ENCODE measurements around the gene RCAN2.

The RCAN2 gene

DNA sequence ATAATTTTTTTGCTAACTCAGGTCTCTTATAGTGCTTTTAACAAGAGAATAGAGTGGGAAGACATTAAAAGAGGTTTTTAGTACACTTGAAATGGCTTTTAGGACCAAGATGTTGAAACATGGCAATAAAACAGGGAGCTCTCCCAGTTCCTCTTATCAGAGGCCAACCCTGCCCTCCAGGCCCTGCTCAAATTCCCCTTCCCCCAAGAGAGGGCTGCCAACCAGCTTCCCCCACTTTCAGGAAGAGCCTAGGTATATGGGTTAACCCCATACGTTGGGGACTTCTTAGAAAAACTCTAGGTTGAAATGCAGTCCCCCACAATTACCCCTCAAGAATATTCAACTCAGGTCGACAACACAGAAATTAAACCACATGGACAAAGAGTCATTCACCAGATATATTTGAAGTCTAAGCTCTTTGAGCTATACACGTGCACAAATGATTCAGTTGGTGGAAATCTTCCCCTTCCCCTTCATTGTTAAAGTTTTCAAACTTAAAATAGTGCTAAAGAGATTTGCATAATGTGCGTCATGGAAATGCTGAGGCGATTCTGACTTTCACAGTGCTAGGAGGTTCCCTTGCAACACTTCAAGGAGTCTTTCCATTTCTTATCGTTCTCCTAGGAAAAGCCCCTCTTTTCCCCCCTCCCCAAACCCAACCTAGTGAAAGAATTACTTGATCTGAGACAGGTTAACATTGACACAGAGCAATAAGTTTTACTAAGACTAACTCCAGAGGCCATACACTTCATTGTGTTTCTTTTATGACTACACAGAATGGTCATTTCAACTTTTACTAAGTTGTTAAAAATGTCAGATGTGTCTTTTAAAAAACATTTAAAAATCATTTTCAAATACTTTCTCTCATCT lies 270.7 kb downstream of the RCAN2 start:
- no peak overlapping the region for H3K27ac ChIP-seq
- H3K9me3 ChIP-seq: no peaks in the 10 kb centered on the region
- TF ChIP-seq, protein P1, sequence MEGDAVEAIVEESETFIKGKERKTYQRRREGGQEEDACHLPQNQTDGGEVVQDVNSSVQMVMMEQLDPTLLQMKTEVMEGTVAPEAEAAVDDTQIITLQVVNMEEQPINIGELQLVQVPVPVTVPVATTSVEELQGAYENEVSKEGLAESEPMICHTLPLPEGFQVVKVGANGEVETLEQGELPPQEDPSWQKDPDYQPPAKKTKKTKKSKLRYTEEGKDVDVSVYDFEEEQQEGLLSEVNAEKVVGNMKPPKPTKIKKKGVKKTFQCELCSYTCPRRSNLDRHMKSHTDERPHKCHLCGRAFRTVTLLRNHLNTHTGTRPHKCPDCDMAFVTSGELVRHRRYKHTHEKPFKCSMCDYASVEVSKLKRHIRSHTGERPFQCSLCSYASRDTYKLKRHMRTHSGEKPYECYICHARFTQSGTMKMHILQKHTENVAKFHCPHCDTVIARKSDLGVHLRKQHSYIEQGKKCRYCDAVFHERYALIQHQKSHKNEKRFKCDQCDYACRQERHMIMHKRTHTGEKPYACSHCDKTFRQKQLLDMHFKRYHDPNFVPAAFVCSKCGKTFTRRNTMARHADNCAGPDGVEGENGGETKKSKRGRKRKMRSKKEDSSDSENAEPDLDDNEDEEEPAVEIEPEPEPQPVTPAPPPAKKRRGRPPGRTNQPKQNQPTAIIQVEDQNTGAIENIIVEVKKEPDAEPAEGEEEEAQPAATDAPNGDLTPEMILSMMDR (IDR thresholded peaks at IDR 0.05): no peak
- peaks cover 0 to 8% of the 10 kb centered on the region in 2 experiments for H3K4me1 ChIP-seq (ENCODE audit: control insufficient read depth in 1 of 2, insufficient read depth in 1 of 2, low read depth in 1 of 2, low read length in 1 of 2)
- H3K36me3 ChIP-seq: no peaks in the 10 kb centered on the region
- no peak overlapping the region for H3K4me3 ChIP-seq (ENCODE audit: low read depth in 1 of 2, low read length in 1 of 2)
- H3K27me3 ChIP-seq: no peaks in the 10 kb centered on the region

DNA sequence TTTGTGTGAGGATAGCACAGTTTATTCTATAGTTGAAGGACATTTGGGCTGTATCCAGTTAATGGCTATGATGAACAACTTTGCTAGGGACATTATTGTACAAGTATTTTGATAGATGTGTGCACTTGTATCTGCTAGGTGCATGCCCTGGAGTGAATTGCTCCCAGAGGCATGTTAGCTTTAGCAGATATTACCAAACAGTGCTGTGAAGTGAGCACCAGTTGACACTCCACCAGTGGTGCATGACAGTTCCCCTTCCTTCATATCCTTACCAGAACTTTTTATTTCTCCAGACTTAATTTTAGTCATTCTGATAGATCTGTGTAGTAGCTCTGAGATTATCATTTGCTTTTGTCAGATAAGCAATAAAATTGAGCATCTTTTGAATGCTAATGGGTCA lies 271.6 kb downstream of the RCAN2 start:
- Histone ChIP-seq H3K4me3 (ENCODE audit: low read depth in 1 of 2, low read length in 1 of 2) (no peak overlapping the region), H3K27ac (no peak overlapping the region), H3K36me3 (no peaks in the 10 kb centered on the region), H3K9me3 (no peaks in the 10 kb centered on the region), H3K27me3 (no peaks in the 10 kb centered on the region), H3K4me1 (ENCODE audit: control insufficient read depth in 1 of 2, insufficient read depth in 1 of 2, low read depth in 1 of 2, low read length in 1 of 2) (peaks cover 0 to 8% of the 10 kb centered on the region in 2 experiments)
- TF ChIP-seq, protein P1 (IDR thresholded peaks at IDR 0.05): no peak

DNA sequence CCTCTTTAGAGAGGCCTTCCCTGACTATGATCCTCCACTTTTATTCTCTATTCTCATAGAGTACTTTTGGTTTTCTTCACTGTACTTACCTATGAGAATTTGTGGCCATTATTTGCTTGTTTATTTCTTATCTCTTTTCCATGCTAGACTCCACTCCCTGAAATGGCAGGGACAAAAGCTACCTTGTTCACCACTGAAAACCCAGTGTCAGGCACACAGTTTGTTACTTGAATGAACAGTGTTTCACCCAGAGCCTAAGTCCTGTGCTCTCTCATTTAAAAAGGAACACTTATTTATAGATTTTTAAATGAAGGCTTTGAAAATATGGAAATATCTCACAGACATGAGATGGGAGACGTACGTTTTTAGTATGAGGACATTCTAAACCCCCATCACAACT lies 272.8 kb downstream of the RCAN2 start:
- H3K9me3 ChIP-seq: no peaks in the 10 kb centered on the region
- peaks cover 0 to 8% of the 10 kb centered on the region in 2 experiments for H3K4me1 ChIP-seq (ENCODE audit: control insufficient read depth in 1 of 2, insufficient read depth in 1 of 2, low read depth in 1 of 2, low read length in 1 of 2)
- H3K36me3 ChIP-seq: no peaks in the 10 kb centered on the region
- H3K27me3 ChIP-seq: no peaks in the 10 kb centered on the region
- no peak overlapping the region for H3K27ac ChIP-seq
- no peak overlapping the region for H3K4me3 ChIP-seq (ENCODE audit: low read depth in 1 of 2, low read length in 1 of 2)
- TF ChIP-seq, protein P1 (IDR thresholded peaks at IDR 0.05): no peak

DNA sequence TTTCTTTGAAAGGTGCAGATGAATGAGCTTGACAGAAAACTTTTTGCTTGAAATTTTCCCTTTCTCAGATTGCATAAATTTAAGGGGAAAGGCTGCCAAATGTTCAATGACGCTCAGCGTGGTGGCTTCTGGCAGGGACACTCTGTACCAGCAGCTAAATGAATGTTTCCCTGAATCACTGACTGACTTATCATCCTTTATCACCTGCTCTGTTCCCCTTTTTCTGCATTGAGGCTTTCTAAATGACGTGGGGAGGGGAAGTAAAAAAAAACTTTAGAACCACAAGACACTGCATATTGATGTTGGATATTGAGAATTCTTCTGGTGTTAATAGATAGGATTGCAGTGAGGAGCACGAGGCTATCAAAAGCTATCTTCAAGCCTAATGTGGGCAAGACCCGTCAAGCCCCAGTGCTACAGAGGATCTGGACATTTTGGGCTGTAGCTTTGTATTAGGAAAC lies 273.5 kb downstream of the RCAN2 start:
- no peaks in the 10 kb centered on the region for H3K27me3 ChIP-seq
- H3K9me3 ChIP-seq: no peaks in the 10 kb centered on the region
- H3K27ac ChIP-seq: no peak overlapping the region
- TF ChIP-seq, protein P1 (IDR thresholded peaks at IDR 0.05): no peak
- H3K36me3 ChIP-seq: no peaks in the 10 kb centered on the region
- H3K4me1 ChIP-seq (ENCODE audit: control insufficient read depth in 1 of 2, insufficient read depth in 1 of 2, low read depth in 1 of 2, low read length in 1 of 2): peaks cover 0 to 8% of the 10 kb centered on the region in 2 experiments
- H3K4me3 ChIP-seq (ENCODE audit: low read depth in 1 of 2, low read length in 1 of 2): no peak overlapping the region

DNA sequence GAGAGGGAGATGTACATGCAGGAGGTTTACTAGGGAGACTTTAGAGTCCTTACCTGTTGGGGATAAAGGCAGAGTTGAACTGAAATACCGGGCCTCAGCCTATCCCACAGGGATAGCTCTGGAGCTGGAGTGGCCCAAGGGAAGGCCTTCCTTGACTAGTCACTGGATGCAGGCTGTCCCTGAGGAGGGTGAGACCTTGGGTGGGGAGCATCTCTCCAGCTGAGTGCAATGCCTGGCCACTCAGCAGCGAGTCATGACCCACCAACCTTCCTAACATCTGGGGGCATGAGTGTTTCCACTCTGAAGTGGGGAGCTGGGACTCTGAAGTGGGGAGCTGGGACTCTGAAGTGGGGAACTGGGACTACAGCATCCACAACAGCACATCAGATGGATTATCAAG lies 274.4 kb downstream of the RCAN2 start:
- H3K36me3 ChIP-seq: no peaks in the 10 kb centered on the region
- no peaks in the 10 kb centered on the region for H3K27me3 ChIP-seq
- H3K9me3 ChIP-seq: no peaks in the 10 kb centered on the region
- H3K27ac ChIP-seq: no peak overlapping the region
- H3K4me1 ChIP-seq (ENCODE audit: control insufficient read depth in 1 of 2, insufficient read depth in 1 of 2, low read depth in 1 of 2, low read length in 1 of 2): peaks cover 0 to 8% of the 10 kb centered on the region in 2 experiments
- H3K4me3 ChIP-seq (ENCODE audit: low read depth in 1 of 2, low read length in 1 of 2): no peak overlapping the region
- TF ChIP-seq, protein P1 (IDR thresholded peaks at IDR 0.05): no peak
